GM12878 (cell line): ENCODE measurements around the gene ABCB8. TPM values are rescaled to one million over a fixed set of nuclear protein-coding genes. Genes with fewer than 3 reads are reported as not detected.

Experiments used
- ATAC-seq: fragments of 200-7000 bp; cut with Tn5 transposase; 3 replicates; pipeline ENCODE4 v1.9.1; 2020; ENCODE audit warnings: mild to moderate bottlenecking, moderate library complexity
- BruUV-seq: library from RNA; stranded (reverse); fragments of 400-500 nt; replicated peaks from 2 replicates; lab custom pipeline; 2021; lab: Mats Ljungman, UMichigan
- CTCF ChIA-PET: fragments of 300-600 bp; sonication (Branson Sonifier 250); formaldehyde crosslinking; extraction: SDS; loops from one replicate; lab custom pipeline; 2021; ENCODE audit warnings: inconsistent platforms; lab: Yijun Ruan, JAX
- POLR2A ChIA-PET: fragments of 350-600 bp; formaldehyde crosslinking; extraction: SDS; loops from one replicate; lab custom pipeline; 2021; ENCODE audit warnings: inconsistent platforms; lab: Charles Lee
- RAD21 ChIA-PET: fragments of 300-600 bp; sonication (Branson Sonifier 250); formaldehyde crosslinking; loops from one replicate; lab custom pipeline; 2023; ENCODE audit warnings: antibody characterized with exemption; ENCODE audit not compliant: unreplicated experiment; lab: Charles Lee
- SMC1A ChIA-PET: fragments of 300-600 bp; sonication (Branson Sonifier 250); formaldehyde crosslinking; loops from one replicate; lab custom pipeline; 2023; ENCODE audit not compliant: unreplicated experiment, uncharacterized antibody; lab: Charles Lee
- DNase-seq: peaks from one replicate; pipeline ENCODE4 v3.0.0-alpha.2; 2011; ENCODE audit warnings: low read depth, low spot score
- FAIRE-seq: peaks from 3 replicates; lab custom pipeline; 2011; peaks lifted over from hg19 to GRCh38; lab: Jason Lieb, UNC
- H2AFZ ChIP-seq: 2 replicates; pipeline ENCODE4 v1.6.0; 2011; ENCODE audit warnings: low read depth, low read length, control low read depth; ENCODE audit not compliant: control insufficient read depth
- H3K27ac ChIP-seq: 2 replicates; pipeline ENCODE4 v1.5.1; 2011; ENCODE audit warnings: control low read depth; ENCODE audit not compliant: control insufficient read depth, insufficient read depth
- H3K27me3 ChIP-seq, 2 experiments: replicated peaks in 1 of 2; 2 replicates each; pipeline versions ENCODE4 v1.6.0 to v1.6.1; 2011; ENCODE audit warnings: low read length in 1 of 2; ENCODE audit not compliant: control insufficient read depth in 2 of 2, insufficient read depth in 2 of 2
- H3K36me3 ChIP-seq, 2 experiments: 2 replicates each; pipeline ENCODE4 v1.5.1; 2011; ENCODE audit warnings: low read length in 1 of 2; ENCODE audit not compliant: control insufficient read depth in 2 of 2, insufficient read depth in 2 of 2
- H3K4me1 ChIP-seq: 2 replicates; pipeline ENCODE4 v1.6.1; 2011; ENCODE audit warnings: mild to moderate bottlenecking, low read length, moderate library complexity, mixed read lengths; ENCODE audit not compliant: control insufficient read depth, insufficient read depth
- H3K4me2 ChIP-seq: 2 replicates; pipeline ENCODE4 v1.6.0; 2011; ENCODE audit warnings: control low read depth; ENCODE audit not compliant: control insufficient read depth, insufficient read depth
- H3K4me3 ChIP-seq: fragments of 200-600 bp; sonication (generic); 2 replicates; pipeline ENCODE4 v1.5.1; 2016
- H3K79me2 ChIP-seq: 2 replicates; pipeline ENCODE4 v1.6.0; 2011; ENCODE audit warnings: low read length; ENCODE audit not compliant: control insufficient read depth, insufficient read depth
- H3K9ac ChIP-seq: 2 replicates; pipeline ENCODE4 v1.8.0; 2011; ENCODE audit warnings: low read length, control low read depth, mixed read lengths; ENCODE audit not compliant: control insufficient read depth, insufficient read depth
- H3K9me3 ChIP-seq: replicated peaks from 3 replicates; pipeline ENCODE4 v1.5.1; 2011; ENCODE audit warnings: mild to moderate bottlenecking, low read length; ENCODE audit not compliant: control insufficient read depth, insufficient read depth
- H4K20me1 ChIP-seq: 2 replicates; pipeline ENCODE4 v1.6.0; 2011; ENCODE audit not compliant: control insufficient read depth, insufficient read depth
- BRCA1 ChIP-seq: IDR thresholded peaks from 2 replicates; pipeline ENCODE4 v1.6.1; 2011; ENCODE audit warnings: low read depth, low read length, improper control_type of control experiment
- CHD4 ChIP-seq: fragments of 200-600 bp; sonication (generic); IDR thresholded peaks from 2 replicates; pipeline ENCODE4 v1.6.1; 2016; ENCODE audit warnings: mild to moderate bottlenecking
- CREM ChIP-seq: IDR thresholded peaks from 2 replicates; pipeline ENCODE4 v1.6.1; 2014; ENCODE audit warnings: antibody characterized with exemption, low read depth
- CTCF ChIP-seq, 3 experiments: IDR thresholded peaks in 2 of 3; conservative IDR thresholded peaks in 1 of 3; 2 replicates each; pipeline ENCODE4 v1.5.1; 2011; ENCODE audit warnings: low read depth in 3 of 3, low read length in 3 of 3, mild to moderate bottlenecking in 3 of 3, control low read depth in 2 of 3, moderate library complexity in 2 of 3, inconsistent platforms in 1 of 3, mixed read lengths in 1 of 3; ENCODE audit not compliant: control insufficient read depth in 2 of 3, insufficient read depth in 1 of 3; ENCODE audit errors: extremely low read depth in 1 of 3
- E2F8 ChIP-seq: fragments of 450-650 bp; IDR thresholded peaks from 2 replicates; pipeline ENCODE4 v1.6.1; 2018; ENCODE audit warnings: mild to moderate bottlenecking, low read depth, moderate library complexity; ENCODE audit not compliant: partially characterized antibody
- ELK1 ChIP-seq: IDR thresholded peaks from 2 replicates; pipeline ENCODE4 v1.6.1; 2012; ENCODE audit warnings: low read depth, low read length, improper control_type of control experiment
- EZH2 ChIP-seq: IDR thresholded peaks from 2 replicates; pipeline ENCODE4 v1.6.1; 2012; ENCODE audit warnings: low read depth, mild to moderate bottlenecking, control low read depth, inconsistent platforms, low read length, borderline replicate concordance; ENCODE audit not compliant: control insufficient read depth
- GABPA ChIP-seq: IDR thresholded peaks from 2 replicates; pipeline ENCODE4 v1.6.1; 2014; ENCODE audit warnings: antibody characterized with exemption, low read depth, mild to moderate bottlenecking, inconsistent platforms
- KLF5 ChIP-seq: fragments of 450-650 bp; IDR thresholded peaks from 2 replicates; pipeline ENCODE4 v1.6.1; 2014; ENCODE audit warnings: mild to moderate bottlenecking; ENCODE audit not compliant: partially characterized antibody
- MYB ChIP-seq: fragments of 150-350 bp; IDR thresholded peaks from 2 replicates; pipeline ENCODE4 v1.6.1; 2014; ENCODE audit warnings: mild to moderate bottlenecking, low read depth, low read length, borderline replicate concordance
- NBN ChIP-seq: fragments of 450-650 bp; IDR thresholded peaks from 2 replicates; pipeline ENCODE4 v1.6.1; 2016
- SIN3A ChIP-seq: IDR thresholded peaks from 2 replicates; pipeline ENCODE4 v1.6.1; 2012; ENCODE audit warnings: low read depth, low read length, improper control_type of control experiment
- SMAD1 ChIP-seq: fragments of 450-650 bp; IDR thresholded peaks from 2 replicates; pipeline ENCODE4 v1.6.1; 2018; ENCODE audit warnings: mild to moderate bottlenecking, low read depth; ENCODE audit not compliant: partially characterized antibody
- TCF3 ChIP-seq: IDR thresholded peaks from 2 replicates; pipeline ENCODE4 v1.6.1; 2012; ENCODE audit warnings: low read depth, mild to moderate bottlenecking, low read length, borderline replicate concordance; ENCODE audit not compliant: insufficient read depth
- WGBS: methylation state at CpG from one replicate; pipeline ENCODE4 v1.1.6; 2016; ENCODE audit warnings: low lambda C conversion rate; ENCODE audit not compliant: insufficient replicate concordance, insufficient coverage; ENCODE audit errors: missing lambda C conversion rate; 5-methylcytosine and 5-hydroxymethylcytosine counted together
- in situ Hi-C: fragments of 300-500 bp; cut with MboI; formaldehyde crosslinking; loops from 9 replicates; pipeline ENCODE4 v1.14.3; 2018; ENCODE audit warnings: mixed read lengths
- intact Hi-C: fragments of 100-400 bp; cut with micrococcal nuclease; formaldehyde crosslinking; loops from one replicate; pipeline ENCODE4 v1.14.2; 2022; ENCODE audit not compliant: unreplicated experiment
- polyA plus RNA-seq, 11 experiments: library from polyadenylated mRNA; depleted of rRNA in 4 of 11; unstranded in 6 of 11; stranded (reverse) in 5 of 11; fragments of >200 nt; fragmentation: Nextera tagmentation in 4 of 11; fragmentation: Illumina TruSeq in 1 of 11; extraction: Ambion mirVana in 4 of 11; extraction: Trizol in 1 of 11; gene quantifications; 1 replicate in 1 of 11; 2 replicates in 10 of 11; pipeline versions ENCODE4 v1.2.1 to v1.2.3, GENCODE V29; 2011 to 2016; ENCODE audit warnings: inconsistent platforms in 2 of 11, missing spikeins in 2 of 11, low read depth in 1 of 11
- total RNA-seq, 4 experiments: library from RNA; depleted of rRNA in 3 of 4; stranded (reverse); fragments of >200 nt in 3 of 4; fragmentation: Illumina TruSeq in 1 of 4; extraction: Trizol in 1 of 4; gene quantifications; 2 replicates each; pipeline versions ENCODE4 v1.2.1 to v1.2.3, GENCODE V29; 2013 to 2021

Gene ABCB8
- total and polyA plus RNA-seq, 10 of the 15 experiments (the other 5 are each of a cell fraction or from before 2014, with no cell fraction given): 0.77 to 34.8 (median 18.9) TPM

GRCh38 chr7:151068069-151068773 lies 40.0 kb downstream of the ABCB8 start (continued):
- TF ChIP-seq MYB: no peak
- TF ChIP-seq CTCF (IDR thresholded peaks at IDR 0.05 in 2 of 3, conservative IDR thresholded peaks at IDR 0.05 in 1 of 3; ENCODE audit: control insufficient read depth in 2 of 3, extremely low read depth in 1 of 3, insufficient read depth in 1 of 3, low read depth in 3 of 3, low read length in 3 of 3): no peak
- no peak for TF ChIP-seq KLF5
- no peak for TF ChIP-seq GABPA

- ATAC-seq: no peak
- H3K79me2 ChIP-seq: no peaks in the 10 kb centered on the region
- no TSS peak for BruUV-seq
- H3K36me3 ChIP-seq: peaks cover 11 to 27% of the 10 kb centered on the region in 2 experiments; a peak in 3 of 4 replicates
- no peak overlapping the region for H2AFZ ChIP-seq
- FAIRE-seq: no peak
- H3K4me1 ChIP-seq: no peaks in the 10 kb centered on the region
- POLR2A ChIA-PET: no interaction called here
- H3K9me3 ChIP-seq: no peaks in the 10 kb centered on the region
- no peak for DNase-seq
- no peak overlapping the region for H3K4me2 ChIP-seq
- H3K4me3 ChIP-seq: no peak overlapping the region
- H3K27ac ChIP-seq: no peak overlapping the region
- in situ Hi-C loops: no loop called here
- CTCF ChIA-PET: no interaction called here
- intact Hi-C loops: no loop called here
- no peak overlapping the region for H3K9ac ChIP-seq
- H4K20me1 ChIP-seq: no peaks in the 10 kb centered on the region
- RAD21 ChIA-PET: no interaction called here
- WGBS: 92% methylated on average over 17 of the region's 17 CpGs
- no peaks in the 10 kb centered on the region for H3K27me3 ChIP-seq
- SMC1A ChIA-PET: no interaction called here
- TF ChIP-seq CREM: no peak
- no peak for TF ChIP-seq EZH2
- TF ChIP-seq BRCA1: no peak
- no peak for TF ChIP-seq SIN3A
- TF ChIP-seq NBN: no peak
- no peak for TF ChIP-seq ELK1
- no peak for TF ChIP-seq E2F8
- TF ChIP-seq TCF3: no peak
- no peak for TF ChIP-seq CHD4
- TF ChIP-seq SMAD1: no peak
Measured at GRCh38 chr7:151069841-151070573, 41.8 kb downstream of the ABCB8 start.
